GM12874 (cell line): ENCODE measurements around the gene EYA3.

Source experiments
- TF ChIP-seq, protein P1 (sequence below): IDR thresholded peaks from 2 replicates; pipeline ENCODE4 v1.5.1; 2011; ENCODE audit warnings: low read depth, mild to moderate bottlenecking, control low read depth, low read length, moderate library complexity; ENCODE audit not compliant: insufficient read depth

The EYA3 gene

DNA sequence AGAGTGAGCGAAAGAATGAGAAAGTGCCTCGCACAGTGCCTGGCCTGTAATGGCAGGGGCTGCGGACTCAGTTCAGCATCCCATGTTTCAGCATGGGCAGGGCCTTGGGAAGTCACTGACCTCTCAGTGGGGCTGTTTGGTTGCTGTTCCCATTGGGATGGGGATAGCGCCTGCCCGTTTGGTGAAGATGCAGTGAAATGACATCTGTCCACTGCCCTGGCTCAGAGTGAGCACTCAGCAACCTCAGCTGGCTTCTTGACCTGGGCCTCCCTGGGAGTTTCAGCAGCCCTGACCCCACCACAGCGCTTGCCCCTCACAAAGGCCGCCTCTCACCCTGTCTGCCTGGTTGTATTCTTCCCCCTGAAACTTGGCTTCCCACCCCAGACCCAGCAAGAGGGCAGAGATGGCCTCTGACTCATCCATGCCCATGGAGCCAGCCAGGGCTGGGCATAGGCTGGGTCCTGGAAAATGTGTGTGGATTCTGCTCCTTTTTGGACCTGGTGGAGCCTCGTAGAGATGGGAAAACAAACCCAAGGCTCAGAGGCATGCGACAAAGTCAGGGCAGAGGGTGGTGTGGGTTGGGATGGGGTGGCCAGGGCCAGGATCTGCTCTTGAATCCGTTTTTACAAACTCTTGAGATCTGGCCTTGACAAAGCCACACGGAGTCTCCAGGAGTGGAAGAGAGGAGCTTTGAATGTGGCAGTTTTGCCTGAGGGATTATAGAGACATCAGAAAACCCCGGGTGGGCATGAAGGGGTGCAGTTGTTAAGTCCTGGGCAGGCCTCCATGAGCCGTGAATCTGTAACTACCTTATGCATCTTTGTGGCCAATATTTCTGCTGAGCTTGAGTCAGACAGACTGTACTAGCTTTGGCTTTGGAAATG, 127.4 kb downstream of the EYA3 start:
- TF ChIP-seq, protein P1, sequence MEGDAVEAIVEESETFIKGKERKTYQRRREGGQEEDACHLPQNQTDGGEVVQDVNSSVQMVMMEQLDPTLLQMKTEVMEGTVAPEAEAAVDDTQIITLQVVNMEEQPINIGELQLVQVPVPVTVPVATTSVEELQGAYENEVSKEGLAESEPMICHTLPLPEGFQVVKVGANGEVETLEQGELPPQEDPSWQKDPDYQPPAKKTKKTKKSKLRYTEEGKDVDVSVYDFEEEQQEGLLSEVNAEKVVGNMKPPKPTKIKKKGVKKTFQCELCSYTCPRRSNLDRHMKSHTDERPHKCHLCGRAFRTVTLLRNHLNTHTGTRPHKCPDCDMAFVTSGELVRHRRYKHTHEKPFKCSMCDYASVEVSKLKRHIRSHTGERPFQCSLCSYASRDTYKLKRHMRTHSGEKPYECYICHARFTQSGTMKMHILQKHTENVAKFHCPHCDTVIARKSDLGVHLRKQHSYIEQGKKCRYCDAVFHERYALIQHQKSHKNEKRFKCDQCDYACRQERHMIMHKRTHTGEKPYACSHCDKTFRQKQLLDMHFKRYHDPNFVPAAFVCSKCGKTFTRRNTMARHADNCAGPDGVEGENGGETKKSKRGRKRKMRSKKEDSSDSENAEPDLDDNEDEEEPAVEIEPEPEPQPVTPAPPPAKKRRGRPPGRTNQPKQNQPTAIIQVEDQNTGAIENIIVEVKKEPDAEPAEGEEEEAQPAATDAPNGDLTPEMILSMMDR, result no peak

DNA sequence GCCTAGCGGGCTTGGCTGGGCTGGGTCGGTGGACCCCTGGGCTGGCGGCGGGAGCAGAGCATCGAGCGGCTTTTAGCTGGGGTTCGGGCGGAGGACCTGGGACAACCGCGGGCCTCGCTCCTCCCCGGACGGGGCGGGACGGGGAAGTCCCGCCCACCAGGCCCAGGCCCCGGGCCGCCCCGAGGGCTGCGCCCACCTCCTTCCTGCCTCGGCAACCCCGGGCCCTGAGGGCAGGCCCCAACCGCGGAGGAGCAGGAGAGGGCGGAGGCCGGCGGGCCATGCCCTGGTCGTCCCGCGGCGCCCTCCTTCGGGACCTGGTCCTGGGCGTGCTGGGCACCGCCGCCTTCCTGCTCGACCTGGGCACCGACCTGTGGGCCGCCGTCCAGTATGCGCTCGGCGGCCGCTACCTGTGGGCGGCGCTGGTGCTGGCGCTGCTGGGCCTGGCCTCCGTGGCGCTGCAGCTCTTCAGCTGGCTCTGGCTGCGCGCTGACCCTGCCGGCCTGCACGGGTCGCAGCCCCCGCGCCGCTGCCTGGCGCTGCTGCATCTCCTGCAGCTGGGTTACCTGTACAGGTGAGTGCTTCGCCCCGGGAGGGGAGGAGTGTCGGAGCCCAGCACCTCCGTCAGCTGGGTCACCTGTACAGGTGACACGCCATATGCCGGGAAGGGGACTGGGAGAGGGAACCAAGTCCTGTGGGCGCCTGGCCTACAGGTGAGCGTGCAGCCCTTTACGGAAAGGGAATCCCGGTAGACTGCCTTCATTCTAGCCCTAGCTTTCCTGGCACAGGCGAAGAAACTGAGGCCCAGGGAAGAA, 128.4 kb downstream of the EYA3 start, which contains the start of gene XKR8:
TSS of gene XKR8 (plus strand) at position 182 of the 812 bp plus-strand sequence. CDS start at position 279, 97 bp downstream.
- TF ChIP-seq, protein P1, result peak; percentile 73

DNA sequence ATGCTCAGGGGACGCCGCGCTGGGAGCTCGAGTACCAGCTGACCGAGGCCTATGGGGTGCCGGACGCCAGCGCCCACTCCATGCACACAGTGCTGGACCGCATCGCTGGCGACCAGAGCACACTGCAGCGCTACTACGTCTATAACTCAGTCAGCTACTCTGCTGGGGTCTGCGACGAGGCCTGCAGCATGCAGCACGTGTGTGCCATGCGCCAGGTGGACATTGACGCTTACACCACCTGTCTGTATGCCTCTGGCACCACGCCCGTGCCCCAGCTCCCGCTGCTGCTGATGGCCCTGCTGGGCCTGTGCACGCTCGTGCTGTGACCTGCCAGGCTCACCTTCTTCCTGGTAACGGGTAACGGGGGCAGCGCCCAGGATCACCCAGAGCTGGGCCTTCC, 129.9 kb downstream of the EYA3 start:
- TF ChIP-seq, protein P1, result no peak

DNA sequence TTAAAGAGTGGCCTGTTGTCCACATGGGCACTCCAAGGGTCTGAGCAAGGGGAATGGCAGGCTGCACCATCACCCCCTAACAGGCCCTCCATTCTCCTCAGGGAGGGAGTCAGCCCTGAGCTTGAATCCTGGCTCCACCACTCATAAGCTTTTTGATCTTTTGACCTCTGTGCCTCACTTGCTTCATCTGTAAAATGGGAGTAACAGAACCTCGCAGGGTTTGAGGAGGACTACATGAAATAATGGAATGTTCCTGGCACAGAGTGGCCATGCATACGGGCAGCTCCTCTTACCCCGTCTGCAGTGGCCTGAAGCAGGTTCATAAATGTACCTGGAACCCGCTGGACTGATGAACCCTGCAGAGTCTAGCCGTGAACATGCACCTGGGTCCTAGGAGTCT, 130.8 kb downstream of the EYA3 start:
- TF ChIP-seq, protein P1, result no peak

DNA sequence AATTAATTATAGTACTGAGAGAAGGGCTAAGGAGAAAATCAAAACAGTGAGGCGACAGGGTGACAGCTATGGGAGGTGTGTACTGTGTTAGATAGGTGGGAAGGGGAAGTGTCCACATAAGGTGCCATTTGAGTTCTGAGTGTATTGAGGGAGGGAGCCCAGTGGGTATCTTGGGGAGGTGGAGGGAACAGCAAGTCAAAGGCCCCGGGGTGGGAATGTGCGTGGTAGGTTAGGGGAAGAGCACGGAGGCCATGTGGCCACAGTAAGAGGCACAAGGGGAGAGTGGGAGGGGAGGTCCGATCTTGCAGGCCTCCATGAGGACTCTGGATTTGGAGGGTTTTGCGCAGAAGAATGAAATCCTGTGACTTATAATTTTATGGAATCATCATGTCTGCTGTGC, 131.6 kb downstream of the EYA3 start:
- TF ChIP-seq, protein P1, result no peak

DNA sequence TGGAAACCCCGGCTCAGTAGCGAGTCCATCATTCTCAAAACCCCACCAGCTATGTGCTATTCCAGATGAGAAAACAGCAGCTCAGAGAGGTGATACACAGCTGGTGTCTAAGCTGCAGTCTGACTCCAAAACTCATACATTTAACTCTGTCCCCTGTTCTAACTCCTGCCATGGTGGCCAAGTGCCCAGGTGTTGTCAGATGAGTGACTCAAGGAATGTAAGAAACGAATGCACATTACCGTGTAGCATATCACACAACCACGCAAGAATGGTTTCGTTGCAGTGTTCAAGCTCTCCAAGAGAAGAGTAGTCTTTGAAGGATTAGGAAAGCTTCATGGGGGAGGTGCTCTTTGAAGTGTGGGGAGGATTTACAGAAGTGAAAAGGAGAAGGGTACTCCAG, 133.3 kb downstream of the EYA3 start:
- TF ChIP-seq, protein P1, result no peak

DNA sequence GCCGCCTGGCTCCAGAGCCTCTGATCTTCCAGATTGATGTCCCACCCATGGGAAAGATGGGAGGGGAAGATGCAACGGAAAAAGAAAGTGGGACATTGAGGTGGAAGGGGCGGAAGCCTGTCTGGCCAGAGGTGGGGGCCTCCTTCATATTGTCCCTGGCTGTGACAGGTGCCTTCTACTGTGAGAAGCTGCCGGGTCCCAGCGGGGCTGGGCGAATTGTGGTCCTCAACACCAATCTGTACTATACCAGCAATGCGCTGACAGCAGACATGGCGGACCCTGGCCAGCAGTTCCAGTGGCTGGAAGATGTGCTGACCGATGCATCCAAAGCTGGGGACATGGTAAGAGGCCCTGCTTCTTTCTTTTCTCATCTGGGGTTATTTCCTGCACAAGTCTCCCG, 134.2 kb downstream of the EYA3 start:
- TF ChIP-seq, protein P1, result no peak
